ENCODE data around the gene CACNB1. TPM values are rescaled to one million over a fixed set of nuclear protein-coding genes. Genes with fewer than 3 reads are reported as not detected.

The CACNB1 gene
- total RNA-seq, 1 donor from 2014 or later = 146 TPM

GRCh38 chr17:39158623-39159022, 38.8 kb downstream of the CACNB1 start:
- Histone ChIP-seq H3K9ac (ENCODE audit: low read depth in 1 of 3, low read length in 3 of 3) (no peak overlapping the region), H3K27me3 (ENCODE audit: control insufficient read depth in 3 of 3, insufficient read depth in 3 of 3, low read length in 3 of 3) (no peaks in the 10 kb centered on the region), H3K9me3 (ENCODE audit: control insufficient read depth in 3 of 3, low read length in 3 of 3) (no peaks in the 10 kb centered on the region), H3K36me3 (ENCODE audit: control insufficient read depth in 3 of 3, insufficient read depth in 3 of 3, low read length in 3 of 3) (no peaks in the 10 kb centered on the region), H3K4me1 (ENCODE audit: control insufficient read depth in 3 of 3, insufficient read depth in 3 of 3, low read length in 3 of 3) (peaks cover 0 to 8% (median 7%) of the 10 kb centered on the region in 3 donors), H3K27ac (ENCODE audit: low read depth, low read length) (no peak overlapping the region), H3K4me3 (ENCODE audit: low read length in 3 of 3) (no peak overlapping the region)

- Histone ChIP-seq H3K27ac (ENCODE audit: low read depth, low read length) (no peak overlapping the region), H3K4me1 (ENCODE audit: control insufficient read depth in 3 of 3, insufficient read depth in 3 of 3, low read length in 3 of 3) (peaks cover 16 to 27% (median 20%) of the 10 kb centered on the region in 3 donors), H3K4me3 (ENCODE audit: low read length in 3 of 3) (no peak overlapping the region), H3K36me3 (ENCODE audit: control insufficient read depth in 3 of 3, insufficient read depth in 3 of 3, low read length in 3 of 3) (no peaks in the 10 kb centered on the region), H3K27me3 (ENCODE audit: control insufficient read depth in 3 of 3, insufficient read depth in 3 of 3, low read length in 3 of 3) (peaks cover 0 to 4% (median 0%) of the 10 kb centered on the region in 3 donors), H3K9me3 (ENCODE audit: control insufficient read depth in 3 of 3, low read length in 3 of 3) (no peaks in the 10 kb centered on the region), H3K9ac (ENCODE audit: low read depth in 1 of 3, low read length in 3 of 3) (no peak overlapping the region)
These were observed 41.0 kb downstream of the CACNB1 start for GRCh38 chr17:39156491-39156890.

GRCh38 chr17:39155654-39156053, 41.8 kb downstream of the CACNB1 start:
- Histone ChIP-seq H3K9ac (ENCODE audit: low read depth in 1 of 3, low read length in 3 of 3) (no peak overlapping the region), H3K4me1 (ENCODE audit: control insufficient read depth in 3 of 3, insufficient read depth in 3 of 3, low read length in 3 of 3) (peaks cover 18 to 33% (median 20%) of the 10 kb centered on the region in 3 donors), H3K27ac (ENCODE audit: low read depth, low read length) (no peak overlapping the region), H3K4me3 (ENCODE audit: low read length in 3 of 3) (no peak overlapping the region), H3K9me3 (ENCODE audit: control insufficient read depth in 3 of 3, low read length in 3 of 3) (no peaks in the 10 kb centered on the region), H3K36me3 (ENCODE audit: control insufficient read depth in 3 of 3, insufficient read depth in 3 of 3, low read length in 3 of 3) (no peaks in the 10 kb centered on the region), H3K27me3 (ENCODE audit: control insufficient read depth in 3 of 3, insufficient read depth in 3 of 3, low read length in 3 of 3) (peaks cover 4 to 9% (median 7%) of the 10 kb centered on the region in 3 donors)

- H3K4me1 ChIP-seq (ENCODE audit: control insufficient read depth in 3 of 3, insufficient read depth in 3 of 3, low read length in 3 of 3) = peaks cover 23 to 33% (median 26%) of the 10 kb centered on the region in 3 donors
- H3K27ac ChIP-seq (ENCODE audit: low read depth, low read length) = peak overlapping the region; percentile 83
- peak overlapping the region; percentile 92 to 96 (median 95) for H3K4me3 ChIP-seq (ENCODE audit: low read length in 3 of 3)
- H3K36me3 ChIP-seq (ENCODE audit: control insufficient read depth in 3 of 3, insufficient read depth in 3 of 3, low read length in 3 of 3) = no peaks in the 10 kb centered on the region
- peak overlapping the region; percentile 86 to 94 (median 89) for H3K9ac ChIP-seq (ENCODE audit: low read depth in 1 of 3, low read length in 3 of 3)
- no peaks in the 10 kb centered on the region for H3K9me3 ChIP-seq (ENCODE audit: control insufficient read depth in 3 of 3, low read length in 3 of 3)
- peaks cover 11 to 21% (median 16%) of the 10 kb centered on the region in 3 donors for H3K27me3 ChIP-seq (ENCODE audit: control insufficient read depth in 3 of 3, insufficient read depth in 3 of 3, low read length in 3 of 3)
These were observed 43.8 kb downstream of the CACNB1 start for GRCh38 chr17:39153599-39154051.

GRCh38 chr17:39151943-39152818, 45.3 kb downstream of the CACNB1 start:
- peak overlapping the region; percentile 83 for H3K27ac ChIP-seq (ENCODE audit: low read depth, low read length)
- peaks cover 26 to 33% (median 26%) of the 10 kb centered on the region in 3 donors for H3K4me1 ChIP-seq (ENCODE audit: control insufficient read depth in 3 of 3, insufficient read depth in 3 of 3, low read length in 3 of 3)
- H3K4me3 ChIP-seq (ENCODE audit: low read length in 3 of 3) = peak overlapping the region; percentile 43 to 96 (median 95)
- H3K36me3 ChIP-seq (ENCODE audit: control insufficient read depth in 3 of 3, insufficient read depth in 3 of 3, low read length in 3 of 3) = no peaks in the 10 kb centered on the region
- H3K9ac ChIP-seq (ENCODE audit: low read depth in 1 of 3, low read length in 3 of 3) = peak overlapping the region in 2 of 3 donors; percentile 1 to 89
- peaks cover 11 to 21% (median 16%) of the 10 kb centered on the region in 3 donors for H3K27me3 ChIP-seq (ENCODE audit: control insufficient read depth in 3 of 3, insufficient read depth in 3 of 3, low read length in 3 of 3)
- H3K9me3 ChIP-seq (ENCODE audit: control insufficient read depth in 3 of 3, low read length in 3 of 3) = no peaks in the 10 kb centered on the region

- peak within 1 kb of the TSS; percentile 83 for H3K27ac ChIP-seq (ENCODE audit: low read depth, low read length)
- peaks cover 26 to 33% (median 26%) of the 10 kb centered on the region in 3 donors for H3K4me1 ChIP-seq (ENCODE audit: control insufficient read depth in 3 of 3, insufficient read depth in 3 of 3, low read length in 3 of 3)
- H3K27me3 ChIP-seq (ENCODE audit: control insufficient read depth in 3 of 3, insufficient read depth in 3 of 3, low read length in 3 of 3) = peaks cover 11 to 21% (median 16%) of the 10 kb centered on the region in 3 donors
- H3K9me3 ChIP-seq (ENCODE audit: control insufficient read depth in 3 of 3, low read length in 3 of 3) = no peaks in the 10 kb centered on the region
- H3K9ac ChIP-seq (ENCODE audit: low read depth in 1 of 3, low read length in 3 of 3) = peak within 1 kb of the TSS in 2 of 3 donors; percentile 1 to 89
- H3K4me3 ChIP-seq (ENCODE audit: low read length in 3 of 3) = peak within 1 kb of the TSS; percentile 43 to 96 (median 95)
- no peaks in the 10 kb centered on the region for H3K36me3 ChIP-seq (ENCODE audit: control insufficient read depth in 3 of 3, insufficient read depth in 3 of 3, low read length in 3 of 3)
These were observed 46.1 kb downstream of the CACNB1 start, which contains the start of gene PLXDC1 for GRCh38 chr17:39151150-39151942. Gene PLXDC1 (minus strand): TSS chr17:39151637. CDS start chr17:39151437, 200 bp downstream.

GRCh38 chr17:39150795-39151149, 46.7 kb downstream of the CACNB1 start:
- Histone ChIP-seq H3K4me1 (ENCODE audit: control insufficient read depth in 3 of 3, insufficient read depth in 3 of 3, low read length in 3 of 3) (peaks cover 26 to 33% (median 26%) of the 10 kb centered on the region in 3 donors), H3K27me3 (ENCODE audit: control insufficient read depth in 3 of 3, insufficient read depth in 3 of 3, low read length in 3 of 3) (peaks cover 11 to 21% (median 16%) of the 10 kb centered on the region in 3 donors), H3K27ac (ENCODE audit: low read depth, low read length) (no peak overlapping the region), H3K9ac (ENCODE audit: low read depth in 1 of 3, low read length in 3 of 3) (peak overlapping the region in 1 of 3 donors; percentile 60), H3K9me3 (ENCODE audit: control insufficient read depth in 3 of 3, low read length in 3 of 3) (no peaks in the 10 kb centered on the region), H3K4me3 (ENCODE audit: low read length in 3 of 3) (peak overlapping the region; percentile 27 to 54 (median 51)), H3K36me3 (ENCODE audit: control insufficient read depth in 3 of 3, insufficient read depth in 3 of 3, low read length in 3 of 3) (no peaks in the 10 kb centered on the region)

- H3K36me3 ChIP-seq (ENCODE audit: control insufficient read depth in 3 of 3, insufficient read depth in 3 of 3, low read length in 3 of 3) = no peaks in the 10 kb centered on the region
- H3K27ac ChIP-seq (ENCODE audit: low read depth, low read length) = no peak overlapping the region
- peak overlapping the region in 1 of 3 donors; percentile 51 for H3K4me3 ChIP-seq (ENCODE audit: low read length in 3 of 3)
These were observed 47.3 kb downstream of the CACNB1 start for GRCh38 chr17:39150104-39150634.

More at GRCh38 chr17:39150104-39150634, 47.3 kb downstream of the CACNB1 start:
- no peaks in the 10 kb centered on the region for H3K9me3 ChIP-seq (ENCODE audit: control insufficient read depth in 3 of 3, low read length in 3 of 3)
- peaks cover 26 to 35% (median 28%) of the 10 kb centered on the region in 3 donors for H3K4me1 ChIP-seq (ENCODE audit: control insufficient read depth in 3 of 3, insufficient read depth in 3 of 3, low read length in 3 of 3)
- H3K9ac ChIP-seq (ENCODE audit: low read depth in 1 of 3, low read length in 3 of 3) = peak overlapping the region in 1 of 3 donors; percentile 60
- H3K27me3 ChIP-seq (ENCODE audit: control insufficient read depth in 3 of 3, insufficient read depth in 3 of 3, low read length in 3 of 3) = peaks cover 11 to 21% (median 16%) of the 10 kb centered on the region in 3 donors
